Pulmonary artery endothelial cell (primary cell): ENCODE data around the gene MCTP2. TPM values are rescaled to one million over a fixed set of nuclear protein-coding genes. Genes with fewer than 3 reads are reported as not detected.
"Not testable (repeated sequence)": the region's sequence is repeated elsewhere in the genome, so short reads cannot be mapped to it uniquely, and the experiment has no call there.

Experiments used
- DNase-seq: peaks from one replicate; pipeline ENCODE4 v3.0.0-alpha.2; 2011; ENCODE audit warnings: low read depth, low spot score
- total RNA-seq: library from RNA; depleted of rRNA; stranded (reverse); fragments of >200 nt; gene quantifications from 2 replicates; pipeline ENCODE4 v1.2.3, GENCODE V29; 2014

The MCTP2 gene
- total RNA-seq, 1 donor from 2014 or later: 3.5 TPM

DNA sequence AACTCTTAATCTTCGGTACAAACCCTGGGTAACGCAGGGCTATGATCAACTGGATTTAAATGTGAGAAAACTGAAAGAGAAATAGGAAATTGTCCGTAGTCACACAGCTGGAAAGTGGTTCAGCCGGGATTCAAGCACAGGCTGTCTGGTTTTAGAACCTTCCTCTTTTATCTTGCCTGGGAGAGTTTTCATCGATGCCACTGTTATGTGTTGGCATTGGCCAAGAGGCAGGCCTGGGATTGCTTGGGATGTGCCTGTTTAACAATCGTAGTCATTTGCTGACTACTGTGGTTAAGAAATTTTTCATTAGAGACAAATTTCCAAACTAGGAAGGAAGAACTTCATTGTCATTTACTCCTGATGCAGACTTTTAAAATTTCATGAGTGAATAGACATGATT is 4.3 kb downstream of the MCTP2 start:
- DNase-seq: no peak

DNA sequence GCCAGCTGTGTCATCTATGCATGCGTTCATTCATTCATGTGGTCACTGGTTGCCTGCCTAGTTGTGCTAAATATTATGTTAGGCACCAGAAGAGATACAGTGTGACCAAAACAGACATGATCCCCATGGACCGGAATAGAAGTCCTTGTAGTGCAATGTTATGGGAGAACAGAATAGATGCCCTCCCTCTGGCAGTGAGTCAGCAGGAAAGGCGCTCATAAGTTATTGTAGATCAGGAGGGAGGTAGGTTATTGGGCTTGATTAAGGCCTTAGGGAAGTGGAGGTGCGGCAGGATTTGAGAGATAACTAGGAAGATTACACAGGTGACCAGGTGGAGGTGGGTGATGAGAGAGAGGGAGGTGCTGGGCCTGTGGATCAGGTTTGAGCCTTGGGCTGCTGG is 5.2 kb downstream of the MCTP2 start:
- DNase-seq: no peak

DNA sequence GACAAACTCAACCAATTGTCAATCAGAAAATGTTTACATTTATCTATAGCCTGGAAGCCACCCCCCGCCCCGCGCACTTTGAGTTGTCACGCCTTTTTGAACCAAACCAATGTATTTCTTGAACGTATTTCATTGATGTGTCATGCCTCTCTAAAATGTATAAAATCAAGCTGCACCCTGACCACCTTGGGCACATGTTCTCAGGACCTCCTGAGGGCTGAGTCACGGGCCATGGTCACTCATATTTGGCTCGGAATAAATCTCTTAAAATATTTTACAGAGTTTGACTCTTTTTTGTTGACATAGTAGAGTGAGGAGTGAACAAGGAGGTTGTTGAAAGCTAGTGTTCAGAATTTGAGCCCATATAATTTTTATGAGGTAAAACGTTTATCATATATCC is 6.5 kb downstream of the MCTP2 start:
- DNase-seq: no peak

DNA sequence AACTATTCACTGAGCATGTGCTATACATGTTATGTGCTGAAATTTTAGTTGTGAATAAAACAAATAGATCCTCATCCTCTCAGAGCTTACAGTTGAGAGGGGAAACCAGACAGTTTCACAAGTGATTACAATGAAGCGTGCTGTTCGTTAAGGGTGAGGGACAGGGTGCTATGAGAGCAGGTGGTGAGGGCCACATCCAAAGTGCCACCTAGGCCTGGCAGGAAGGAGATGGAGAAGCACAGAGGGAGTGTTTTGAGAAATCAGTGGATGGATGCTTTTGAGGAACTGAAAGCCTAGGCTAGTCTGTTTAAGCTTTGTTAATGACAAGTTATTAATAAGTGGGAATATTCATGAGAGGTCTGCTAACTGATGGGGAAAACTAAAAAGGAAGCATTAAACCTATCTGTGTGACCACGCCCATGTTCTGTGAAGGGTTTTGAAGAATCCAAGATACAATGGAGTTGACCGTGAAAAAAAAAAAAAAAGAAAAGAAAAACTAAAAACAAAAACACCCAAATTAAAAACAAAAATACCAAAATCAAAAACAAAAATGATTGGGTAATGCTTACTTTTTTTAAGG is 7.3 kb downstream of the MCTP2 start:
- DNase-seq: no peak

DNA sequence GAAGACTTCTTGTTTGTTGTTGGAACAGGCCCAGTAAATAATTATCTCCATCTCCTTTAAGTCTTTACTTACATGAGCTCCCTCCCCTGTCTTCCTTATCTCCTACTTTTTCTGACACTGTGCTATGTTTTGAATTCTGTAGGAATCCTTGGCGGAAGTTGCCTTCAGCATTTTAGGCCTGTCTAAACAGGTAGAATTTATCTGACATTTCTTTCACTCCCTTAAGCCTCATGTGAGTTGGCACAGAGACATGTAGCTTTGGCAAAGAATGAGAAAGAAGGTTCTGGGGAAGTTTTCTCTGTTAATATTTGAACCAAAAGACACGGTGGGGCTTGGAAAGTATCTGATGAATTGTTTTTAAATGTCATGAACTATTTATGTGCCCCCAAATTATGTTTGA is 8.1 kb downstream of the MCTP2 start:
- DNase-seq: no peak

DNA sequence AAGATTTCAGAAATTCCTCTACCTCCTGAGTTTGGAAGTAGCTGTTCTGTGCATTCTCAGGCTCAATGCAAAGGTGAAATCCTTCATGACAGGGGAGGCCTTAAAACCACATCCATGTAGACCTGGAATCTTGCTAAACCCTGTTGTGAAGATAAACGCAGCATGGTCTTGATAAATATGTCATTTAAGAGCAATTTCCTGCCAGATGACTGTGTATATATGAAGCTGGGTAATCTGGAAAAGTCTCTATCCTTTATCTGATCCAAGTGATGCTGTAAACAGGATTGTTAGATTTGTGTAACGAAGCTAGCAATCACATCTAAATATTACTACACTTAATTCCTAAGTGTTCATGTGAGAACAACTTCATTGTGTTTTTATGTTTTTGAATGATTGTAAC is 9.1 kb downstream of the MCTP2 start:
- no peak for DNase-seq

DNA sequence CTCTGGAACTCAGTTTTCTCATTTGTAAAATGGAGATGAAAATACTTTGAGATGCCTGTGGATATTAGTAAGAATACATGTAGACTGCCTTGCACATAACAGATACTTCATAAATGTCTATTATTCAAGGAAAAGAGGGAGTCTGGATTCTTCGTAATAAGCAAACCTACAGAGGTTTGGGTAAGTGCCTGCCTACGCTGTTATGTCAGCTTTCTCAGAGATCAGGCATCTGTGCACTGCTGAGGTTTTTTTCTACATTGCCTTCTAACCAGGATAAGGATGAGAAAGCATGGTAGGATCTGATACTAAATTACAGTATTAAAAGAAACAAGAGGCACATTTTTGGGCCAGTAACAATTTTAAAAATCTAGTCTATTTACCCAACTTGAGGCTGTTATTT is 10.9 kb downstream of the MCTP2 start:
- no peak for DNase-seq

DNA sequence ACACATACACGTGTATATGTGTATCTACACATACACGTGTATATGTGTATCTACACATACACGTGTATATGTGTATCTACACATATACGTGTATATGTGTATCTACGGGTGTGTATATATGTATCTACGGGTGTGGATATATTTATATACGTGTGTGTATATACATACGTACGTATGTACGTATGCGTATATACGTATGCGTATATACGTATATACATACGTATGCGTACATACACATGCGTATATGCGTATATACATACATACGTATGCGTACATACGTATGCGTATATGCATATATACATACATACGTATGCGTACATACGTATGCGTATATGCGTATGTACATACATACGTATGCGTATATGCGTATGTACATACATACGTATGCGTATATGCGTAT is 11.6 kb downstream of the MCTP2 start:
- DNase-seq: not testable (repeated sequence)

DNA sequence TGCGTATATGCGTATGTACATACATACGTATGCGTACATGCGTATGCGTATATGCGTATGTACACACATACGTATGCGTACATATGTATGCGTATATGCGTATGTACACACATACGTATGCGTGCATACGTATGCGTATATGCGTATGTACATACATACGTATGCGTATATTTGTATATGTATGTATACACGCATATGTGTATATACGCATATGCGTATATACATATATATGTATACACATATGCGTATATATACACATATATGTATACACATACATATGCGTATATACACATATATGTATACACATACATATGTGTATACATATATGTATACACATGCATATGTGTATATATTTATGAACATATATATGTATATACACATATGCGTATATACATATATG is 12.1 kb downstream of the MCTP2 start:
- DNase-seq: no peak

DNA sequence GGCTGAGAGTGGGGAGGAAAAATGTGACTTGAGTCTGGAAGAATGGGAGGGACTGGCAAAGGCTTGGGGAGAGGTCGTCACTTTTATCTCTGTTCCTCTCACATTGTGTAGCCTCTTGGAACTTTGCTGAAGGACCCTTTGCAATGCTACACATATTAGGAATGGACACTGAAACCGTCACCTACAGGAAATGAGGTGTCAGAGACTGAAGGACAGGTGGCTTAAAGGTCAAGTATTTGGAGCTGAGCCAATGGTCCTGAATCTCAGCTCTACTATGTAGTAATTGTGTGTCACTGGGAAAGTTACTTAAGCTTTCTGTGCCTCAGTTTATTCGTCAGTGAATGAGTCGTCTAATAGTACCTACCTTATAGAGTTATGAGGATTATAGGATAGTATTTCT is 14.7 kb downstream of the MCTP2 start:
- DNase-seq: no peak

DNA sequence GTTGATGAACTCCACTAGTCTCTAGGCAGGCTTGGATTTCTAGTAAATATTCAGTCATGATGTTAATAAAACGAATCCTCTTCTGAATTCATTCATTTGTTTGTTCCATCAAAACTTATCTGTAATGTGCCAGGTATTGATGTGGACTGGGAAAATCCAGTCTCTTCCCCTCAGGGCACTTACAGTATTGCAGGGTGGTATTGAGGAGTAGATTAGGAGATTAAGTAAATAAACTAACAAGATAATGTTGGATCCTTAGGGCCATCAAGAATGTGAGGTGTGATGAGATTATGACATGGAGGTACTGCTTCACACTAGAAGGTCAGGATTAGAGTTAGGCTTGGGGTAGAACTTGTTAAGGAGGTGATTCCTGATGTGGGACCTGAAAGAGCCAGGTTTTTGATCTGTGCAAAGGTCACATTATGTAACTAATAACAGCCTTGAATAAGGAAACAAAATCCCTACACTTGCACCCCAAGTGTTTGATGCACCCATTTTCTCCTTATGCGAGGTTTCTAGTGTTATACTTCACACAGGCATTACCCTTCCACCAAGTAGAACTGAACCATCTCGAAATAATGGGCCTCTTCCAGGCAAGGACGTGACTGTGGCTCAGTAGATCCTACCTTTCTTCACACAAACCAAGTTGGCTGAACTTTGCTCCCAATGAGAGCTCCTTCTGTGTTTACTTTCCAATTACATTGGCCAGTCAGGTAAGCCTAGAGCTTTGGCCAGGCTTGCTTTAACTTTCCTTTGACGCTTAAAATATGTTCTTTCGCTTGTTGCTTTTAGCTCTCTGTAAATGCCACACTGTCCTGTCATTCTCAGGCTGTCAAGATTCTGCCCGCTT is 16.7 kb downstream of the MCTP2 start:
- no peak for DNase-seq

DNA sequence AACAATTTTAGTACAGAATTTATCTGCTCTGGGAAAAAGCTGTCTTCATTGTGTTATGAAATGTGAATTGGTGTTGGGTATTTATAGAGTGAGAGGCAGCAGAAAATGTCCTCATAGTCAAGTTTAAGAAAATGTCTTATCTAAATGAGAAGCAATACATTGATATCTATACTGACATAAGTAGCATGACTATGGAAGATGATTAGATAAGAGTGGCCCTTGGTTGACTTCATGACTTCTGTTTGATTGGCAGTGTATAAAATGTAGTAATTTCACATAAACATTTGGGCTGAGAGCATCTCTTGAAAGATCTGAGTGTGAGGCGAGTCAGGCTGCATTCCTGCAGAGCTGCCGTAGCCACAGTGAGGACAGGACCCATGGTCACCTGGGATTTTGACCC is 19.4 kb downstream of the MCTP2 start:
- DNase-seq: no peak

DNA sequence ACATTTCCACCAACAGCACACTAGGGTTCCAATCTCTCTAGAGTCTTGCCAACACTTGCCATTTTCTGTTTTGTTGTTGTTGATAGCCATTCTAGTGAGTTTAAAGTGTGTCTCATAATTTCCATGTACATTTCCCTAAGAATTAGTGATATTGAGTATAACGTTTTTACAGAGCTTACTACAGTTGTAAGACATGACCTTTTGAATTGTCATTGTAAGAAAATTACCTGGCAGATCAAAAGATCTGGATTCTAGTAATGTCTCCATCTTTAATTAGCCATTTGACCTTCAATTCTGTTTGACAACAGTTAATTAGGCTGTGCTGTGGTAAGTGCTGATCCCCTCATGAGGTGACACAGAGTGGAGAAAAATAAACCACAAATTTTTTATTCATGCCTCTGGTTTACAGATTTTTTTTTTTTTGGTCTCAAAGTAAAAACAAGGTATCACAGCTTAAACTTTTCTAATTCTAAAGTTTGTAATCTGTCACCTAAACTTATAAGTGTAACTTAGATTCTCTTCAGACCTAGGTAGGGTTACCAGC is 20.9 kb downstream of the MCTP2 start:
- no peak for DNase-seq

DNA sequence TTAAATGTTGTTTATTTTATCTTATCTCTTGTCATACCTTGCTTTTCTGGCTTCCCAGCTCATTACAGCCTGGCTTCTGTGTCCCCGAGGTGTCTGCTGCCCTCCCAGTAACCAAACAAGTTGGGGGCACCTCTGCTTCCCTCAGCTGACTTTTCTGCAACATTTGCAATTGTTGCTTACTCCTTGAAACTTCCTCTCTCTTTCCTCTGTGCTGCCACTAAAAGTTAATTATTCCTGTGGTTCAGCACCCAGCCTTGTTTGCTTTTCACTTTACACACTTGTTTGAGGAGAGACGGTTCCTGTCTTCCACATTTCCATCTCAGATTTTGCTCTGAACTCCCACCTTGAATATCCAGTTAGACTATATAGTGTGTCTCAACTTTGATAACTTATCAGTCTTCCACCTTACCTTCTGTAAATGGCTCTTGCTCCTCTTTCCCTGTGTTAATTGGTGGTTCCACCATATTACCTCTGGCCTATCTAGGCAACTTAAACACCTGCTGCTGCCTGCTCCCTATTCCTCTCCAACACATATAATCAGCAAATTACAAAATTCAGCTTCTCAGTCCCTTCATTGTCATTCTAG is 21.6 kb downstream of the MCTP2 start:
- no peak for DNase-seq

DNA sequence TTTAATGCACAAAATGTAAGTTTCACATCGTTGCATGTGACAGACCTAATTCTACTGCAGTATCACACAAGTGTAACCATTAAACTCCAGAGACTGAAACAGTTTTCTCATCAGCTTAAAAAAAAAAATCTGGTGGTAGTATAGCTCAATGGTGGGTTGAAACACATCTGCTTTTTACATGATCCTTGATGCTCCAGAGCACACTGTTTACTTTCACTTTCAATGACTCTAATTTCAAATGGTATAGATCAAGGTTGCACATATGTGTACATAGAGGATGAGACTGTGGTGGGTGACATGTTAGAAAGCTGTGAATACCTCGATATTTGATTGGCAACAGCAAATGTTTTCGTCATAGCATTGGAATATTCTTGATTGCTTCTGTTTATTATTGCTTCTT is 22.4 kb downstream of the MCTP2 start:
- DNase-seq: no peak

DNA sequence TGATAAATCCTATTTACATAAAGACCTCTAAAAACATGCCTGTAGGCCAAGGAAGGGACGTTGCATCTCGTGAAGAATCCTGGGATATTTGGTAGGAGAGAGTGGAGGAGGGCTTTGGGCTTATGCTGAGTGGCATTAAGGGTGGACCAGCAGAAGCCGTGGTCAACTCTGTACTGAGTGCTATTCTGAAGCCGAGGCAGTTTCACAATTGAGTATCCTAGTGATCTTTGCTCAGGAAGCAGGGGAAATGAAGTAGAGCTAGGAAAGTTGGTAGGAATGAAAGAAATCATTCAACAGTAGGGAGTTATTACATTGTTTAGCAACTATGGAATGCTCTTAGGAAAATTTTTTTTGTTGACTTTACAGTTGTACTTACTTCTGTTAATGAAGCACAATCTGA is 24.2 kb downstream of the MCTP2 start:
- no peak for DNase-seq

DNA sequence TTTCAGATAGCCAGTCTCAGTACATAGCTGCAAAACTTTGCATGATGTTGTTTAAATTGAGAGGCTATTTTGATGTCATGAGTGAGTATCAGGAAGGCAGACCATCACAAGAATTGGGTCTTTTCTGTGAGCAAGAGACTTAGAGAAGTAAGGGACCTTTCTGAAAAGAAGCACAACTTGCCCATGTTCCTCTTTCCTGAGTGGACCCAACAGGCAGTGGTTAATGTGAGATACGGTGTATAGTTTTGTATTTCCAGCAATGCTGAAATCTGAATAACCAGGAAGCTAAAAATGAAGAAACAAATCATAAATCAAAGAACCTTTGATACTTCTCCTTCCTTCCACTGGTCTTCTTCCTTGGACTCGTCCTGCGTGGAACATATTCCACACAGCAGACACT is 25.1 kb downstream of the MCTP2 start:
- DNase-seq: no peak

DNA sequence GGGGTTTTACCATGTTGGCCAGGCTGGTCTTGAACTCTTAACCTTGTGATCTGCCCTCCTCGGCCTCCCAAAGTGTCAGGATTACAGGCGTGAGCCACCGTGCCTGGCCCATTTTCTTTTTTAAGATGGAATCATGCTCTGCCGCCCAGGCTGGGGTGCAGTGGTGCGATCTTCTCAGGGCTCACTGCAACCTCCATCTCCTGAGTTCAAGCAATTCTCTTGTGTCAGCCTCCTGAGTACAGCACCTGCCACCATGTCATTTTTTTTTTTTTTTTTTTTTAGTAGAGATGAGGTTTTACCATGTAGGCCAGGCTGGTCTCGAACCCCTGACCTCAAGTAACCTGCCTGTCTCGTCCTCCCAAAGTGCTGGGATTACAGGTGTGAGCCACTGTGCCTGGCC is 26.4 kb downstream of the MCTP2 start:
- not testable (repeated sequence) for DNase-seq

DNA sequence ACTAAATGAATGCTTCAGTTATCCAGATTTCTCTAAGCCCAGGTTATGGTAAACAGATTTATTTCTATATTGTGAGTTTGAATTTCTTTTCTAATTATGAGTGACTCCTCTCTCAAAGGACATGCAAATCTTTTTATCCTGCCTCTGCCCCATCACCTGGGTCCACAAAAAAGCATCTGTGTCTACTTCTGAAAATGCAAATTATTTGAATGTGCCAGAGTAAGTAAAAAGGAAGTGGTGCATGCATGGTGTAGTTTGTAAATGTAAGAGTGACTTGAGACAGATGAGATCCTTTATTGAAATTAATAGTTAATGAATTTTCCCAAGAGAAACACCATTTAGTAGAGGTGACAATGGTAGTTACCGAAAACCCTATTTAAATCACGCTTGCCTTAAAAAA is 26.9 kb downstream of the MCTP2 start:
- no peak for DNase-seq

DNA sequence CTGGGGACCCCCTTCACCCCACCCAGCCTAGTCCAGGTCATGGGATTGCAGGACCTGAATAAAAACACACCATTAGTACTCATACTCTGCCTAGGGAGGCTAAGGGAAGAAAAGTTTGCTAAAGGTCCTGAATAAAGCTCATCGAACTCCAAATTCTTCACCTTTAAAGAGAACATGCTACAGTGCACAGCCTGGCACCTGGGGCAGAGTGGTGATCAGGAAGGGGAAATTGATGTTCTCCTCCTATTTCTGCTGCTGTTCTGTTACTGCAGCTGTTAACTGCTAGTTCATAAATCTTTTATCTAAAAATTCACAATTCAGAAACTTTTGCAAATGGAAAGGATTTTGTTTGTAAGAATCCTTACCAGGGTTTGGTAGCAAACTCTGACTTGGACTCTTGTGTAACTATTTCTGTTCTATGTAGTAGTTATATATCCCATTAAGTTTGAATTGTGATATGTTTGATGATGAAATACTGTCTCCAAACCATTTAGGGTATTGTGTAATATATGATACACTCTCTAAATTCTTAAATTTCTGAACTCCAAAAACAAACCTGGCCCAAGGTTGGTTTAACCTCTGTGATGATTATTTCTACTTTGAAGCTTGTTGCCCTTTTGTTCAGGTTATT is 27.9 kb downstream of the MCTP2 start:
- DNase-seq: no peak

DNA sequence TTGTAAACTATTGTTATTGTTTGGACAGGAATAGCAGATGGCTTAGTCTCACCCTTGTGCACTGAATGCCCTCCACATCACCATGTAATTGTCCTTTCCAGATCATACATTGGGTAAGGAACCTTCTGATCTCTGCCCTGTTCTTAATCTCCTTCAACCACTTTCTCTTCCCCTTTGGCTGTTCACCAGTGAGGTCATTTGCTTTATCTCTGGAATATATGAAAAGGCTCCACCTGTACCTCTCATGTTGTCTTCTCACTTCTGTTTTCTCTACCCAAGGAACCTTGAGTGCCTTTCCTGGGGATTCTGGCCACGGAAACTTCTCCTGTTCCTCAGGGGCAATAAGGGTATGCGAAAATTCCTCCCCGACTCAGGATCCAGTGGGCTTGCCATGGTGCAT is 28.5 kb downstream of the MCTP2 start:
- no peak for DNase-seq

DNA sequence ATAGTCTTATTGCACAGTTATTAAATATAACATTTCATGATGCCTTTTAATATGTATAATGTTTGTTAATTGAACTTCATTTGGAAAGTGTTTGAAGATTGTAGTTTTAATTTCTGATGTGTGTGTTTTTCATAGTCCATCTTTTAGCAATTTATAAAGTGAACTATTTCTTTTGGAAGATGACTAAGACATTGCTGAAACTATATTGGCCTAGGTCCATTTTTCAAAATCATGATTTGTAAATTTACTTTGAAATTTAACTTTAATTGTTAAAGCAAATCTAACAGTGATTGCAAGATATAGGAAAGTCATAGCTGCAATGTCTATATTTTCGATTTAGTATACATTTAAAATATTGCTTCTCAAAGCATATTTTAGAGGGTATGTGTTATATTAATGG is 30.8 kb downstream of the MCTP2 start:
- DNase-seq: no peak
